Vagina (tissue), 2 donors: ENCODE measurements around the gene SPHK2.

Experiments
- POLR2AphosphoS5 ChIP-seq, 2 donors: sonication (generic); formaldehyde crosslinking; IDR thresholded peaks; one replicate each; pipeline ENCODE4 v1.9.0; 2017; ENCODE audit warnings: antibody characterized with exemption in 2 of 2, mild to moderate bottlenecking in 2 of 2, low read depth in 1 of 2; ENCODE audit not compliant: insufficient read depth in 1 of 2
- TF ChIP-seq, protein P1 (sequence below), 3 experiments: fragments of 450-650 bp in 2 of 3; fragments of 200-600 bp in 1 of 3; sonication (generic) in 1 of 3; IDR thresholded peaks; one replicate each; pipeline ENCODE4 v1.5.1; 2017 to 2019; ENCODE audit warnings: antibody characterized with exemption in 3 of 3, mild to moderate bottlenecking in 2 of 3, moderate library complexity in 2 of 3

DNA sequence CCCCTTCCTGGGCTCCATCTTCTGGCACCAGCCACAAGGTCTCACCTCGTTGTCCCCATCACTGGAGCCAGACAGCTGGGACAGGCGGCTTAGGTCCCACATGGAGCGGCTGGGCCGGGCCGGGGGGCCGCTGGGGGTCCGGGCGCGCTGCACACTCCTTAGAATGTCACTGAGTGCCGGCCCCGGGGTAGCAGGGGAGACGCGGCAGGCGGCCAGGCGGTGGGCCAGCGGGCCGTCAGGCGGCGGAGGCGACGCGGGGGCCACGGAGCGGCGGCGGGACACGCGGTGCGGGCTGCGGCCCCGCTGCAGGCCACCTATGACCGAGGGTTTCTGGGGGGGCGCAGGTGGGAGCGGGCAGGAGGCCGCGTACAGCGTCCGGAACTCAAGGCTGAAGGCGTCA is 15.9 kb upstream of the SPHK2 start:
- TF ChIP-seq, protein P1, sequence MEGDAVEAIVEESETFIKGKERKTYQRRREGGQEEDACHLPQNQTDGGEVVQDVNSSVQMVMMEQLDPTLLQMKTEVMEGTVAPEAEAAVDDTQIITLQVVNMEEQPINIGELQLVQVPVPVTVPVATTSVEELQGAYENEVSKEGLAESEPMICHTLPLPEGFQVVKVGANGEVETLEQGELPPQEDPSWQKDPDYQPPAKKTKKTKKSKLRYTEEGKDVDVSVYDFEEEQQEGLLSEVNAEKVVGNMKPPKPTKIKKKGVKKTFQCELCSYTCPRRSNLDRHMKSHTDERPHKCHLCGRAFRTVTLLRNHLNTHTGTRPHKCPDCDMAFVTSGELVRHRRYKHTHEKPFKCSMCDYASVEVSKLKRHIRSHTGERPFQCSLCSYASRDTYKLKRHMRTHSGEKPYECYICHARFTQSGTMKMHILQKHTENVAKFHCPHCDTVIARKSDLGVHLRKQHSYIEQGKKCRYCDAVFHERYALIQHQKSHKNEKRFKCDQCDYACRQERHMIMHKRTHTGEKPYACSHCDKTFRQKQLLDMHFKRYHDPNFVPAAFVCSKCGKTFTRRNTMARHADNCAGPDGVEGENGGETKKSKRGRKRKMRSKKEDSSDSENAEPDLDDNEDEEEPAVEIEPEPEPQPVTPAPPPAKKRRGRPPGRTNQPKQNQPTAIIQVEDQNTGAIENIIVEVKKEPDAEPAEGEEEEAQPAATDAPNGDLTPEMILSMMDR (IDR thresholded peaks at IDR 0.05), result no peak
- no peak for TF ChIP-seq POLR2AphosphoS5 (IDR thresholded peaks at IDR 0.05; ENCODE audit: insufficient read depth in 1 of 2, low read depth in 1 of 2)
